Thyroid gland (tissue), 4 donors: ENCODE data around the gene PRPF6. TPM values are rescaled to one million over a fixed set of nuclear protein-coding genes. Genes with fewer than 3 reads are reported as not detected.

Source experiments
- DNase-seq, 2 donors: peaks; one replicate each; pipeline ENCODE4 v3.0.0-alpha.2; 2019
- H3K27ac ChIP-seq, 3 donors: fragments of 200-600 bp; sonication (generic); 1 replicate in 2 of 3; 2 replicates in 1 of 3; pipeline ENCODE4 v1.5.1; 2016 to 2019; ENCODE audit warnings: mild to moderate bottlenecking in 1 of 3, moderate library complexity in 1 of 3
- H3K27me3 ChIP-seq: fragments of 200-600 bp; sonication (generic); one replicate; pipeline ENCODE4 v1.5.1; 2019
- H3K36me3 ChIP-seq, 2 donors: fragments of 200-600 bp; sonication (generic); one replicate each; pipeline ENCODE4 v1.5.1; 2016 to 2019
- H3K4me1 ChIP-seq, 2 donors: fragments of 200-600 bp; sonication (generic); one replicate each; pipeline ENCODE4 v1.5.1; 2017 to 2019
- H3K4me3 ChIP-seq, 3 donors: fragments of 200-600 bp; sonication (generic); replicated peaks in 1 of 3; 1 replicate in 2 of 3; 2 replicates in 1 of 3; pipeline ENCODE4 v1.5.1; 2016; ENCODE audit warnings: mild to moderate bottlenecking in 1 of 3
- H3K9me3 ChIP-seq: fragments of 200-600 bp; sonication (generic); one replicate; pipeline ENCODE4 v1.5.1; 2017
- POLR2A ChIP-seq, 2 donors: fragments of 450-650 bp; IDR thresholded peaks; one replicate each; pipeline ENCODE4 v1.6.1; 2017; ENCODE audit warnings: antibody characterized with exemption in 2 of 2, mild to moderate bottlenecking in 2 of 2, moderate library complexity in 1 of 2
- WGBS, 2 donors: methylation state at CpG; one replicate each; pipeline ENCODE4 v1.1.5; 2017; 5-methylcytosine and 5-hydroxymethylcytosine counted together
- intact Hi-C: fragments of 100-400 bp; cut with DNase I; formaldehyde crosslinking; loops from one replicate; pipeline ENCODE4 v1.15.1; 2023
- total RNA-seq, 4 donors: library from RNA; depleted of rRNA; stranded (reverse); fragments of >200 nt; gene quantifications; one replicate each; pipeline ENCODE4 v1.2.3, GENCODE V29; 2016
- TF ChIP-seq, protein P1 (sequence below), 6 experiments: fragments of 200-600 bp in 3 of 6; fragments of 450-650 bp in 3 of 6; sonication (generic) in 3 of 6; IDR thresholded peaks; one replicate each; pipeline ENCODE4 v1.5.1; 2016 to 2019; ENCODE audit warnings: antibody characterized with exemption in 6 of 6, mild to moderate bottlenecking in 2 of 6, inconsistent platforms in 1 of 6, moderate library complexity in 1 of 6

PRPF6 gene
- total RNA-seq, 4 donors from 2014 or later, result 62.8 to 76.2 (median 70.1) TPM

DNA sequence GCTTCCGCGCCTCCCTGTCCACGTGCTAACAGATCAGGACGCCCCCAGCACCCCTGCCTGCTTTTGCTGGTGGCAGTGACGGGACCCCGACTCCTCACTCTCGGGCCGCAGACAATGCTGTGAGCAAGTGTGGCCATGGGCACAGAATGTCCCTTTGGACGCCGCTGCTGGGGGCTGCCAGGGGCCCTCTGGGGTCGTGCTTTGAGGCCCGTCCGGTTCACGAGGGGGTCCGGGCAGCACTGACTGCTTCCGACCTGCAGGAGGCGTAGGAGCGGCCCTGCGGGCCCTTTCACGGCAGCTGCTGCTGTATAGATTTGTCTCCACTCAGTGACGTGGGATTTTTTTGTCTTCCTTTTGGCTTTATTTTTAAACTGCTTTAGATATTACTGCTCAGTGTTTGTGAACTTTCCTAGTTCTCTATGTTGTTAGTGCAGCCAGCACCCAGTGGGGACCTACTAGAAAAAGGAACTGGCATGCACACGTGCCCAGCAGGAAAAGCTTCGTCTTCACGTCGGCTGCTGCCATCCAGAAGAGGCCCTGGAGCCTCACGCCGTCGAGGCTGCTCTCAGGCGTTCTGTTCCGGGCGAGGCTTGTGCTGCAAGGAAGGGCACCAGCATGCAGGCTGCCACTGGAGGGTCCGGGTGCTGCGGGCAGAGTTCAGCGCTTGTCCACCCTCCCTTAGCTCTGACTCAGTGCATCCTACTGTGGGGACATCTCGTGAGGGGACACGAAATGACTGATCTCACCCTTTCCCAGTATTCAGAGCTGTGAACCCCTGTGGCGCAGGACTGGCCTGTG lies 46.5 kb upstream of the PRPF6 start:
- intact Hi-C loops, result no loop called here
- no peaks in the 10 kb centered on the region for H3K9me3 ChIP-seq
- no peak overlapping the region for H3K4me3 ChIP-seq
- TF ChIP-seq, protein P1, sequence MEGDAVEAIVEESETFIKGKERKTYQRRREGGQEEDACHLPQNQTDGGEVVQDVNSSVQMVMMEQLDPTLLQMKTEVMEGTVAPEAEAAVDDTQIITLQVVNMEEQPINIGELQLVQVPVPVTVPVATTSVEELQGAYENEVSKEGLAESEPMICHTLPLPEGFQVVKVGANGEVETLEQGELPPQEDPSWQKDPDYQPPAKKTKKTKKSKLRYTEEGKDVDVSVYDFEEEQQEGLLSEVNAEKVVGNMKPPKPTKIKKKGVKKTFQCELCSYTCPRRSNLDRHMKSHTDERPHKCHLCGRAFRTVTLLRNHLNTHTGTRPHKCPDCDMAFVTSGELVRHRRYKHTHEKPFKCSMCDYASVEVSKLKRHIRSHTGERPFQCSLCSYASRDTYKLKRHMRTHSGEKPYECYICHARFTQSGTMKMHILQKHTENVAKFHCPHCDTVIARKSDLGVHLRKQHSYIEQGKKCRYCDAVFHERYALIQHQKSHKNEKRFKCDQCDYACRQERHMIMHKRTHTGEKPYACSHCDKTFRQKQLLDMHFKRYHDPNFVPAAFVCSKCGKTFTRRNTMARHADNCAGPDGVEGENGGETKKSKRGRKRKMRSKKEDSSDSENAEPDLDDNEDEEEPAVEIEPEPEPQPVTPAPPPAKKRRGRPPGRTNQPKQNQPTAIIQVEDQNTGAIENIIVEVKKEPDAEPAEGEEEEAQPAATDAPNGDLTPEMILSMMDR (IDR thresholded peaks at IDR 0.05), result no peak
- TF ChIP-seq POLR2A (IDR thresholded peaks at IDR 0.05), result no peak
- H3K27me3 ChIP-seq, result no peaks in the 10 kb centered on the region
- H3K4me1 ChIP-seq, result no peaks in the 10 kb centered on the region
- no peak for DNase-seq
- no peak overlapping the region for H3K27ac ChIP-seq
- WGBS, 2 donors, result 88 to 93% methylated on average over 34 to 35 of the region's 37 CpGs
- peaks cover 42 to 47% of the 10 kb centered on the region in 2 donors for H3K36me3 ChIP-seq

DNA sequence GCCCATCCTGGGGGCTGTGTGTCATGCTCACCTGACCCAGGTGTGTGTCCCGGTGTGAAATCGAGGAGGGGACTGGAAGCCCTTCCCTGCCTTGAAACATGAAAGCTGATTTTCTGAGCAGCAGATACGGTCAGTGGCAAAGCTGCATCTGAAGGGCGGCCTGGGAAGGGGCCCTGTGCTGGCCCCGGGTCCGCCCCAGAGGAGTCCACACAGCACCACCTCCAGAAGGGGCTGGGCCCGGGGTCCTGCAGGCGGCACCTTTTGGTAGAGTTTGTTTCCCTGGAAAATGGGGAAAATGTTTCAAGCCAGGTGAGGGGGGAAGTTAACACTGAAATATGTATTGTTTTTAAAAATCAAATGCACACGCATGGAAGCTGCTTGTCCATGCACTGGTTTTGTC lies 45.5 kb upstream of the PRPF6 start:
- Histone ChIP-seq H3K36me3 (peaks cover 41 to 44% of the 10 kb centered on the region in 2 donors), H3K27me3 (no peaks in the 10 kb centered on the region), H3K27ac (no peak overlapping the region), H3K4me3 (no peak overlapping the region), H3K9me3 (no peaks in the 10 kb centered on the region), H3K4me1 (no peaks in the 10 kb centered on the region)
- WGBS, 2 donors, result 95 to 100% methylated on average over 3 to 9 of the region's 9 CpGs
- TF ChIP-seq, protein P1 (IDR thresholded peaks at IDR 0.05), result no peak
- no peak for TF ChIP-seq POLR2A (IDR thresholded peaks at IDR 0.05)
- intact Hi-C loops, result no loop called here
- DNase-seq, result no peak

DNA sequence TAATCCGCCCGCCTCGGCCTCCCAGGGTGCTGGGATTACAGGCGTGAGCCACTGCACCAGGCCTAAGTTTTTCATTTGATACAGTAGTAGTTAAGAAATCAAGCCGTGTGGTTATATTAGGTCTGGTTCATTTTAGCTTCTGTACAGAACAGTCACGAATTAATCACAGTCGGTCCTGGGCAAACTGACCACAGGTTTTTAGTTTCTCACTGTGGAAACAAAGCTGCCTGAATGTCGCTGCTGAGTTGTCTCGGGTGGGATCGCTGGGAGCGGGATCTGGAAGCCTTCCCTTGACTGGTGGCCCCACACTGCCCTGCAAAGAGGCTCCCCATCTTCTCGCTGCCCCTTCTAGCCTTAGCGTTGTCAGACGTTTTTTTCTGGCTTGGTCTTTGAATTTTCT lies 43.3 kb upstream of the PRPF6 start:
- Histone ChIP-seq H3K4me1 (no peaks in the 10 kb centered on the region), H3K4me3 (no peak overlapping the region), H3K9me3 (no peaks in the 10 kb centered on the region), H3K27me3 (no peaks in the 10 kb centered on the region), H3K36me3 (peaks cover 29 to 31% of the 10 kb centered on the region in 2 donors), H3K27ac (no peak overlapping the region)
- TF ChIP-seq, protein P1 (IDR thresholded peaks at IDR 0.05), result no peak
- no peak for TF ChIP-seq POLR2A (IDR thresholded peaks at IDR 0.05)
- intact Hi-C loops, result no loop called here
- DNase-seq, result no peak
- 86 to 94% methylated on average over 14 of the region's 14 CpGs for WGBS, 2 donors

DNA sequence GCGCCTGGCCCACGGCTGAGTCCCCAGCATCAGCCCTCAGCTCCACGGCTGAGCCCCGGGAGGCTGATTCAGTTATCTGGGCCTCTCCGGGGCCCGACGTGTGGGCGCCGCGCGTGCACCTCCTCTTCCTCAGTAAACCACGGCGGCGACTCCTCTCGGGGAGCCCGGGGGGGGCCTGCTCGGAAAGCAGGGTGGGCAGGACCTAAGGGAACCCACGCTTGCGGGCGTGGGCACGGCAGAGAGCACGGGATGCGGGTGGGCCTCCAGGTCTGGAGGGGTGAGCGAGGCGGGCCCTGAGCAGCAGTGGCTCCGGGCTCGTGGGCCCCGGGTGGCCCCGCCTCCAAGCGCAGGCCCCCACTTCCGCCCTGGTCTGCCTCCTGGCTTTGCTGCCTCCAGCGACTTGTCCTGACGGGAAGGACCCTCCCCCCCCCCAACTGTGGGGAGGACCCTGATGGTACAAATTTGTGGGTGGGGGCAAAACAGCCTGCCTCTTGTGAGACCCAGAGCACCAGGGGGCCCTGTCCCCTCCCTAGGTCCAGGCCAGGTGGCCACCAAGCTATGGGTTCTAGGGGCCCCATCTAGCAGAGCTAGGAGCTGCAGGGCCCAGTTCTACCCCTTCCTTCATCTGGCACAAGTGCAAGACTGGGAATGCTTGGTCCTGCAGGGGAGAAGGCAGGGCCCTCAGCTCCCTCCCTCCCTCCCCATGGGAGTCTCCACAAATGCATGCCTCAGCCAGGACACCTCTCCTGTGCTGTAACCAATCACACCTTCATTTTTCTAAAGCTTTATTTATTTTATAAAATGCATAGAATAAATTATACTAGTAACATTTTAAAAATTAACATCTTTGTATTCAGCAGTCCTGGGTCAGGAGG lies 41.6 kb upstream of the PRPF6 start:
- WGBS, 2 donors, result 92 to 95% methylated on average over 4 to 9 of the region's 33 CpGs
- Histone ChIP-seq H3K4me3 (no peak overlapping the region), H3K27ac (no peak overlapping the region), H3K9me3 (no peaks in the 10 kb centered on the region), H3K4me1 (no peaks in the 10 kb centered on the region), H3K27me3 (no peaks in the 10 kb centered on the region), H3K36me3 (peaks cover 41 to 46% of the 10 kb centered on the region in 2 donors)
- no peak for DNase-seq
- TF ChIP-seq, protein P1 (IDR thresholded peaks at IDR 0.05), result no peak
- TF ChIP-seq POLR2A (IDR thresholded peaks at IDR 0.05), result no peak
- intact Hi-C loops, result no loop called here
